GM19193 (cell line): ENCODE data around the gene TBXA2R.

Experiments used
- POLR2A ChIP-seq: IDR thresholded peaks from 4 replicates; pipeline ENCODE4 v1.6.1; 2011; ENCODE audit not compliant: insufficient read depth, insufficient read length; ENCODE audit errors: extremely low read depth

TBXA2R gene

GRCh38 chr19:3606690-3607289, at the start of gene TBXA2R:
Gene TBXA2R (minus strand): TSS chr19:3606875. CDS start chr19:3600634, 6,241 bp downstream.
- TF ChIP-seq POLR2A, result no peak

GRCh38 chr19:3656073-3656746, 49.5 kb upstream of the TBXA2R start:
- TF ChIP-seq POLR2A, result no peak

GRCh38 chr19:3655402-3656072, 48.9 kb upstream of the TBXA2R start:
- TF ChIP-seq POLR2A, result no peak

GRCh38 chr19:3653865-3654513, 47.3 kb upstream of the TBXA2R start:
- no peak for TF ChIP-seq POLR2A

GRCh38 chr19:3653081-3653795, 46.6 kb upstream of the TBXA2R start:
- TF ChIP-seq POLR2A, result no peak

- TF ChIP-seq POLR2A, result no peak
These were observed 45.7 kb upstream of the TBXA2R start for GRCh38 chr19:3652422-3652821.

- no peak for TF ChIP-seq POLR2A
These were observed 45.0 kb upstream of the TBXA2R start for GRCh38 chr19:3651684-3652083.

- TF ChIP-seq POLR2A, result no peak
These were observed 43.2 kb upstream of the TBXA2R start for GRCh38 chr19:3649888-3650287.

GRCh38 chr19:3648037-3648905, 41.6 kb upstream of the TBXA2R start:
- TF ChIP-seq POLR2A, result no peak

- no peak for TF ChIP-seq POLR2A
These were observed 39.8 kb upstream of the TBXA2R start for GRCh38 chr19:3646336-3647092.

- no peak for TF ChIP-seq POLR2A
These were observed 39.1 kb upstream of the TBXA2R start for GRCh38 chr19:3645726-3646125.

GRCh38 chr19:3645067-3645396, 38.4 kb upstream of the TBXA2R start:
- TF ChIP-seq POLR2A, result no peak

GRCh38 chr19:3644351-3645066, 37.8 kb upstream of the TBXA2R start:
- TF ChIP-seq POLR2A, result no peak
